ENCODE measurements around the gene CD96. TPM values are rescaled to one million over a fixed set of nuclear protein-coding genes. Genes with fewer than 3 reads are reported as not detected.
"Not testable (repeated sequence)": the region's sequence is repeated elsewhere in the genome, so short reads cannot be mapped to it uniquely, and the experiment has no call there.

The CD96 gene
- total RNA-seq (2014; rRNA removed; shearing (Covaris generic)) = not detected in 2 replicates

GRCh38 chr3:111541911-111542483 is at the start of gene CD96:
TSS of gene CD96 (plus strand) at chr3:111542197. CDS start at chr3:111542249, 52 bp downstream.
- DNase-seq = no peak
- H3K4me3 ChIP-seq (ENCODE audit: insufficient read depth, low read depth, low read length) = no peak within 1 kb of the TSS
- no peaks in the 10 kb centered on the region for H3K36me3 ChIP-seq (replicated peaks; ENCODE audit: control insufficient read depth, insufficient read depth, low read length)
- H3K27me3 ChIP-seq (ENCODE audit: control insufficient read depth, insufficient read depth, low read length) = no peaks in the 10 kb centered on the region

GRCh38 chr3:111493276-111493675 is 48.7 kb upstream of the CD96 start:
- H3K27me3 ChIP-seq (ENCODE audit: control insufficient read depth, insufficient read depth, low read length) = no peaks in the 10 kb centered on the region
- H3K36me3 ChIP-seq (replicated peaks; ENCODE audit: control insufficient read depth, insufficient read depth, low read length) = no peaks in the 10 kb centered on the region
- DNase-seq = no peak
- no peak overlapping the region for H3K4me3 ChIP-seq (ENCODE audit: insufficient read depth, low read depth, low read length)

- no peaks in the 10 kb centered on the region for H3K27me3 ChIP-seq (ENCODE audit: control insufficient read depth, insufficient read depth, low read length)
- no peak for DNase-seq
- H3K4me3 ChIP-seq (ENCODE audit: insufficient read depth, low read depth, low read length) = no peak overlapping the region
- H3K36me3 ChIP-seq (replicated peaks; ENCODE audit: control insufficient read depth, insufficient read depth, low read length) = no peaks in the 10 kb centered on the region
These were observed 45.0 kb upstream of the CD96 start for GRCh38 chr3:111496894-111497559.

- DNase-seq = no peak
- Histone ChIP-seq H3K36me3 (replicated peaks; ENCODE audit: control insufficient read depth, insufficient read depth, low read length) (no peaks in the 10 kb centered on the region), H3K4me3 (ENCODE audit: insufficient read depth, low read depth, low read length) (no peak overlapping the region), H3K27me3 (ENCODE audit: control insufficient read depth, insufficient read depth, low read length) (no peaks in the 10 kb centered on the region)
These were observed 44.0 kb upstream of the CD96 start for GRCh38 chr3:111498022-111498421.

GRCh38 chr3:111506435-111506834 is 35.6 kb upstream of the CD96 start:
- Histone ChIP-seq H3K27me3 (ENCODE audit: control insufficient read depth, insufficient read depth, low read length) (no peaks in the 10 kb centered on the region), H3K36me3 (replicated peaks; ENCODE audit: control insufficient read depth, insufficient read depth, low read length) (no peaks in the 10 kb centered on the region), H3K4me3 (ENCODE audit: insufficient read depth, low read depth, low read length) (no peak overlapping the region)
- no peak for DNase-seq

- Histone ChIP-seq H3K4me3 (ENCODE audit: insufficient read depth, low read depth, low read length) (no peak overlapping the region), H3K36me3 (replicated peaks; ENCODE audit: control insufficient read depth, insufficient read depth, low read length) (no peaks in the 10 kb centered on the region), H3K27me3 (ENCODE audit: control insufficient read depth, insufficient read depth, low read length) (no peaks in the 10 kb centered on the region)
- no peak for DNase-seq
These were observed 32.7 kb upstream of the CD96 start for GRCh38 chr3:111509308-111509707.

- H3K4me3 ChIP-seq (ENCODE audit: insufficient read depth, low read depth, low read length) = no peak overlapping the region
- H3K36me3 ChIP-seq (replicated peaks; ENCODE audit: control insufficient read depth, insufficient read depth, low read length) = no peaks in the 10 kb centered on the region; the same call in 1 of the 2 replicates
- no peak for DNase-seq
- H3K27me3 ChIP-seq (ENCODE audit: control insufficient read depth, insufficient read depth, low read length) = no peaks in the 10 kb centered on the region
These were observed 24.2 kb upstream of the CD96 start for GRCh38 chr3:111517801-111518200.

- no peak overlapping the region for H3K4me3 ChIP-seq (ENCODE audit: insufficient read depth, low read depth, low read length)
- no peaks in the 10 kb centered on the region for H3K27me3 ChIP-seq (ENCODE audit: control insufficient read depth, insufficient read depth, low read length)
- no peaks in the 10 kb centered on the region; the same call in 1 of the 2 replicates for H3K36me3 ChIP-seq (replicated peaks; ENCODE audit: control insufficient read depth, insufficient read depth, low read length)
- DNase-seq = no peak
These were observed 22.7 kb upstream of the CD96 start for GRCh38 chr3:111519178-111519855.

- no peaks in the 10 kb centered on the region for H3K27me3 ChIP-seq (ENCODE audit: control insufficient read depth, insufficient read depth, low read length)
- no peaks in the 10 kb centered on the region; the same call in 1 of the 2 replicates for H3K36me3 ChIP-seq (replicated peaks; ENCODE audit: control insufficient read depth, insufficient read depth, low read length)
- DNase-seq = no peak
- no peak overlapping the region for H3K4me3 ChIP-seq (ENCODE audit: insufficient read depth, low read depth, low read length)
These were observed 20.1 kb upstream of the CD96 start for GRCh38 chr3:111521891-111522290.

GRCh38 chr3:111524486-111524885 is 17.5 kb upstream of the CD96 start:
- DNase-seq; H3K36me3 ChIP-seq (replicated peaks; ENCODE audit: control insufficient read depth, insufficient read depth, low read length); H3K27me3 ChIP-seq (ENCODE audit: control insufficient read depth, insufficient read depth, low read length); H3K4me3 ChIP-seq (ENCODE audit: insufficient read depth, low read depth, low read length): not testable (repeated sequence)

- Histone ChIP-seq H3K4me3 (ENCODE audit: insufficient read depth, low read depth, low read length) (no peak overlapping the region), H3K27me3 (ENCODE audit: control insufficient read depth, insufficient read depth, low read length) (no peaks in the 10 kb centered on the region), H3K36me3 (replicated peaks; ENCODE audit: control insufficient read depth, insufficient read depth, low read length) (no peaks in the 10 kb centered on the region)
- DNase-seq = no peak
These were observed 10.6 kb upstream of the CD96 start for GRCh38 chr3:111531446-111531845.

GRCh38 chr3:111534701-111535100 is 7.3 kb upstream of the CD96 start:
- Histone ChIP-seq H3K36me3 (replicated peaks; ENCODE audit: control insufficient read depth, insufficient read depth, low read length) (no peaks in the 10 kb centered on the region), H3K27me3 (ENCODE audit: control insufficient read depth, insufficient read depth, low read length) (no peaks in the 10 kb centered on the region), H3K4me3 (ENCODE audit: insufficient read depth, low read depth, low read length) (no peak overlapping the region)
- DNase-seq = no peak

- no peak overlapping the region for H3K4me3 ChIP-seq (ENCODE audit: insufficient read depth, low read depth, low read length)
- no peaks in the 10 kb centered on the region for H3K27me3 ChIP-seq (ENCODE audit: control insufficient read depth, insufficient read depth, low read length)
- H3K36me3 ChIP-seq (replicated peaks; ENCODE audit: control insufficient read depth, insufficient read depth, low read length) = no peaks in the 10 kb centered on the region
- no peak for DNase-seq
These were observed 3.9 kb upstream of the CD96 start for GRCh38 chr3:111538111-111538510.

GRCh38 chr3:111538681-111539083 is 3.3 kb upstream of the CD96 start:
- Histone ChIP-seq H3K27me3 (ENCODE audit: control insufficient read depth, insufficient read depth, low read length) (no peaks in the 10 kb centered on the region), H3K4me3 (ENCODE audit: insufficient read depth, low read depth, low read length) (no peak overlapping the region), H3K36me3 (replicated peaks; ENCODE audit: control insufficient read depth, insufficient read depth, low read length) (no peaks in the 10 kb centered on the region)
- no peak for DNase-seq

Data from H7 (cell line).